ENCODE data around the gene SRP54. TPM values are rescaled to one million over a fixed set of nuclear protein-coding genes. Genes with fewer than 3 reads are reported as not detected.

SRP54 gene
- total RNA-seq, 2 donors from 2014 or later = 58.3 to 80.3 TPM

DNA sequence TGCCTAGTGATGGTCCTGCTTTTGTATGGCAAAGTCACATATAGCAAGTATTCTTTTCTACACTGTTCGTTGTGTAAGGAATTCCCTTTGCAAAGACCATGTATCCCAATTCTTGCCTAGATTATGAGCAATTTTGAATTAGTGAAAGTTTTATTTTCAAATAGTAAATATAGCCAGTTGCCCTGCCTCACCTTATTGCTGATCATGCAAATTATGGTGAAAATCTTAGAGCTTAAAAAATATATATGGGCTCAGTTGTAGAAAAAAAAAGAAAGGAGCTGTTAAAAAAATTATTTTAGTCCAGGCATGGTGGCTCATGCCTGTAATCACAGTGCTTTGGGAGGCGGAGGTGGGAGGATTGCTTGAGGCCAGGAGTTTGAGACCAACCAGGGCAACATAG lies 18.8 kb downstream of the SRP54 start:
- H3K4me1 Mint-ChIP-seq = peaks cover 3% of the 10 kb centered on the region
- DNase-seq = no peak
- WGBS, 2 experiments (ENCODE audit: insufficient coverage in 1 of 2, insufficient read length in 1 of 2) = 98 to 100% methylated on average over 1 to 2 of the region's 2 CpGs

DNA sequence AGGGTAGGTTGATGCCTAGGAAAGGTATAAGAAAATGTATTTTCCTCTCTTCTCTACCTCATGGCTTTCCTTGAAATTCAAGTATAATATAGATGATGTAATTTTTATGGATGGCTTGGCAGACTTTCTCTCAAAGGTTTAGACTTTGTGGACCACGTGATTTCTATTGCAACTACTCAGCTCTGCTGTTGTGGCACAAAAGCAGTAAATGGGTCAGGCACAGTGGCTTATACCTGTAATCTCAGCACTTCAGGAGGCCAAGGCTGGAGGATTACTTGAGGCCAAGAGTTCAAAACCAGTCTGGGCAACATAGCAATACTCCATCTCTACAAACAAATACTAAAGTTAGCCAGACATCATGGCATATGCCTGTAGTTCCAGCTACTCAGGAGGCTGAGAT lies 22.0 kb downstream of the SRP54 start:
- Mint-ChIP-seq H3K27ac (no peak overlapping the region), H3K4me3 (no peak overlapping the region), H3K36me3 (ENCODE audit: low read depth) (peaks cover 46% of the 10 kb centered on the region), H3K27me3 (ENCODE audit: insufficient read depth) (no peaks in the 10 kb centered on the region), H3K9me3 (no peaks in the 10 kb centered on the region), H3K4me1 (no peaks in the 10 kb centered on the region)
- Histone ChIP-seq H3K9me3 (ENCODE audit: control insufficient read depth, low read length) (no peaks in the 10 kb centered on the region), H3K36me3 (ENCODE audit: control insufficient read depth, insufficient read depth, low read length) (peaks cover 56% of the 10 kb centered on the region), H3K27me3 (ENCODE audit: control insufficient read depth, insufficient read depth, low read length, poor library complexity, severe bottlenecking) (no peaks in the 10 kb centered on the region), H3K4me1 (ENCODE audit: control insufficient read depth, insufficient read depth, low read length) (no peaks in the 10 kb centered on the region), H3K27ac (ENCODE audit: low read depth, low read length) (no peak overlapping the region), H3K4me3 (ENCODE audit: low read length) (no peak overlapping the region), H3K9ac (ENCODE audit: extremely low read depth, low read length, poor library complexity, severe bottlenecking) (no peak overlapping the region)
- TF ChIP-seq, protein P1, sequence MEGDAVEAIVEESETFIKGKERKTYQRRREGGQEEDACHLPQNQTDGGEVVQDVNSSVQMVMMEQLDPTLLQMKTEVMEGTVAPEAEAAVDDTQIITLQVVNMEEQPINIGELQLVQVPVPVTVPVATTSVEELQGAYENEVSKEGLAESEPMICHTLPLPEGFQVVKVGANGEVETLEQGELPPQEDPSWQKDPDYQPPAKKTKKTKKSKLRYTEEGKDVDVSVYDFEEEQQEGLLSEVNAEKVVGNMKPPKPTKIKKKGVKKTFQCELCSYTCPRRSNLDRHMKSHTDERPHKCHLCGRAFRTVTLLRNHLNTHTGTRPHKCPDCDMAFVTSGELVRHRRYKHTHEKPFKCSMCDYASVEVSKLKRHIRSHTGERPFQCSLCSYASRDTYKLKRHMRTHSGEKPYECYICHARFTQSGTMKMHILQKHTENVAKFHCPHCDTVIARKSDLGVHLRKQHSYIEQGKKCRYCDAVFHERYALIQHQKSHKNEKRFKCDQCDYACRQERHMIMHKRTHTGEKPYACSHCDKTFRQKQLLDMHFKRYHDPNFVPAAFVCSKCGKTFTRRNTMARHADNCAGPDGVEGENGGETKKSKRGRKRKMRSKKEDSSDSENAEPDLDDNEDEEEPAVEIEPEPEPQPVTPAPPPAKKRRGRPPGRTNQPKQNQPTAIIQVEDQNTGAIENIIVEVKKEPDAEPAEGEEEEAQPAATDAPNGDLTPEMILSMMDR (conservative IDR thresholded peaks at IDR 0.05) = no peak
- 95 to 100% methylated on average over 1 of the region's 1 CpG for WGBS, 2 experiments (ENCODE audit: insufficient coverage in 1 of 2, insufficient read length in 1 of 2)
- no peak for DNase-seq

More for the DNA sequence above, 18.8 kb downstream of the SRP54 start:
- TF ChIP-seq, protein P1 (conservative IDR thresholded peaks at IDR 0.05) = no peak
- Histone ChIP-seq H3K27me3 (ENCODE audit: control insufficient read depth, insufficient read depth, low read length, poor library complexity, severe bottlenecking) (no peaks in the 10 kb centered on the region), H3K9ac (ENCODE audit: extremely low read depth, low read length, poor library complexity, severe bottlenecking) (no peak overlapping the region), H3K4me1 (ENCODE audit: control insufficient read depth, insufficient read depth, low read length) (no peaks in the 10 kb centered on the region), H3K27ac (ENCODE audit: low read depth, low read length) (no peak overlapping the region), H3K4me3 (ENCODE audit: low read length) (no peak overlapping the region), H3K36me3 (ENCODE audit: control insufficient read depth, insufficient read depth, low read length) (peaks cover 59% of the 10 kb centered on the region), H3K9me3 (ENCODE audit: control insufficient read depth, low read length) (no peaks in the 10 kb centered on the region)
- Mint-ChIP-seq H3K27ac (no peak overlapping the region), H3K27me3 (ENCODE audit: insufficient read depth) (no peaks in the 10 kb centered on the region), H3K9me3 (no peaks in the 10 kb centered on the region), H3K36me3 (ENCODE audit: low read depth) (peaks cover 38% of the 10 kb centered on the region), H3K4me3 (no peak overlapping the region)

DNA sequence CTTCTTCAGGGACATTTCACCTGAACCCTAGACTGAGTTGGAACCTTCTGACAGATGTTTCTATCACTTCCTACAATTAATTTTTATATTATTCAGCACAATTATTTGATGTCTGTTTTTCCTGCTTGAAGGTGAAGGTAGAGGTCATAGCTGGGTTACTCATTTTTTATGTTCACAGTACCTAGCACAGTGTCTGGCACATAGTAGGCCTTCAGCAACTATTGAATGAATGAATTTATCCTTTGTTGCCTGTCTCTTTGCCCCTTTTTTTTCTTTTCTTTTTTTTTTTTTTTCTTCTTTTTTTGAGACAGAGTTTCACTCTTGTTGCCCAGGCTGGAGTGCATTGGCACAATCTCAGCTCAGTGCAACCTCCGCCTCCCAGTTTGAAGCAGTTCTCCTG lies 33.8 kb downstream of the SRP54 start:
- no peaks in the 10 kb centered on the region for H3K9me3 Mint-ChIP-seq

More for the DNA sequence above, 33.8 kb downstream of the SRP54 start:
- TF ChIP-seq, protein P1 (conservative IDR thresholded peaks at IDR 0.05) = no peak
- Mint-ChIP-seq H3K27ac (no peak overlapping the region), H3K27me3 (ENCODE audit: insufficient read depth) (no peaks in the 10 kb centered on the region), H3K4me1 (no peaks in the 10 kb centered on the region), H3K4me3 (no peak overlapping the region), H3K36me3 (ENCODE audit: low read depth) (peaks cover 56% of the 10 kb centered on the region)
- 100% methylated on average over 1 of the region's 1 CpG for WGBS, 2 experiments (ENCODE audit: insufficient coverage in 1 of 2, insufficient read length in 1 of 2)
- no peaks in the 10 kb centered on the region for H3K27me3 ChIP-seq (ENCODE audit: control insufficient read depth, insufficient read depth, low read length, poor library complexity, severe bottlenecking)
- no peak overlapping the region for H3K4me3 ChIP-seq (ENCODE audit: low read length)
- no peak overlapping the region for H3K9ac ChIP-seq (ENCODE audit: extremely low read depth, low read length, poor library complexity, severe bottlenecking)
- no peak overlapping the region for H3K27ac ChIP-seq (ENCODE audit: low read depth, low read length)
- peaks cover 88% of the 10 kb centered on the region for H3K36me3 ChIP-seq (ENCODE audit: control insufficient read depth, insufficient read depth, low read length)
- no peaks in the 10 kb centered on the region for H3K9me3 ChIP-seq (ENCODE audit: control insufficient read depth, low read length)
- DNase-seq = no peak
- no peaks in the 10 kb centered on the region for H3K4me1 ChIP-seq (ENCODE audit: control insufficient read depth, insufficient read depth, low read length)
